OCI-LY7 (cell line): ENCODE results near the gene CTTNBP2. TPM values are rescaled to one million over a fixed set of nuclear protein-coding genes. Genes with fewer than 3 reads are reported as not detected.

ENCODE experiments used
- BruUV-seq: library from RNA; stranded (reverse); fragments of 400-500 nt; replicated peaks from 2 replicates; lab custom pipeline; 2021; lab: Mats Ljungman, UMichigan
- CTCF ChIA-PET: fragments of 300-600 bp; sonication (Branson Sonifier 250); formaldehyde crosslinking; loops from one replicate; lab custom pipeline; 2022; ENCODE audit warnings: antibody characterized with exemption; ENCODE audit not compliant: unreplicated experiment; lab: Charles Lee
- POLR2A ChIA-PET: fragments of 300-600 bp; sonication (Branson Sonifier 250); formaldehyde crosslinking; loops from one replicate; lab custom pipeline; 2022; ENCODE audit warnings: antibody characterized with exemption; lab: Charles Lee
- DNase-seq: peaks from one replicate; pipeline ENCODE4 v3.0.0-alpha.2; 2015; ENCODE audit warnings: low spot score
- H2AFZ ChIP-seq: fragments of 200-600 bp; sonication (generic), shearing (Covaris generic); 2 replicates; pipeline ENCODE4 v1.6.1; 2014; ENCODE audit warnings: mild to moderate bottlenecking, antibody characterized with exemption, low read length, moderate library complexity
- H3K27ac ChIP-seq: fragments of 200-600 bp; sonication (generic); 2 replicates; pipeline ENCODE4 v1.5.1; 2014; ENCODE audit warnings: mixed run types, low read depth, mild to moderate bottlenecking, moderate library complexity, low read length, inconsistent platforms; ENCODE audit not compliant: poor library complexity, severe bottlenecking
- H3K36me3 ChIP-seq: fragments of 200-600 bp; sonication (generic); 2 replicates; pipeline ENCODE4 v1.6.1; 2014; ENCODE audit warnings: mild to moderate bottlenecking, antibody characterized with exemption, low read length, moderate library complexity, mixed read lengths; ENCODE audit not compliant: insufficient read depth
- H3K4me1 ChIP-seq: fragments of 200-600 bp; sonication (generic); 2 replicates; pipeline ENCODE4 v1.5.1; 2014; ENCODE audit warnings: mild to moderate bottlenecking, low read length; ENCODE audit not compliant: insufficient read depth, poor library complexity, severe bottlenecking
- H3K4me2 ChIP-seq: fragments of 200-600 bp; sonication (generic); 2 replicates; pipeline ENCODE4 v1.6.1; 2014; ENCODE audit warnings: mild to moderate bottlenecking, low read length
- H3K4me3 ChIP-seq: fragments of 200-600 bp; sonication (generic); 2 replicates; pipeline ENCODE4 v1.5.1; 2014; ENCODE audit warnings: mild to moderate bottlenecking, low read depth, low read length; ENCODE audit not compliant: poor library complexity, severe bottlenecking
- H3K79me2 ChIP-seq: fragments of 200-600 bp; sonication (generic); 2 replicates; pipeline ENCODE4 v1.6.1; 2016; ENCODE audit warnings: low read depth, mild to moderate bottlenecking, low read length, moderate library complexity, mixed read lengths; ENCODE audit not compliant: insufficient read depth
- H3K9me2 ChIP-seq: fragments of 200-600 bp; sonication (generic); 2 replicates; pipeline ENCODE4 v1.6.1; 2016; ENCODE audit warnings: mild to moderate bottlenecking, low read length, mixed read lengths; ENCODE audit not compliant: insufficient read depth
- H3K9me3 ChIP-seq: fragments of 200-600 bp; sonication (generic); 2 replicates; pipeline ENCODE4 v1.6.1; 2014; ENCODE audit warnings: mild to moderate bottlenecking, mixed run types, low read length, mixed read lengths
- H4K20me1 ChIP-seq: fragments of 200-600 bp; sonication (generic); 2 replicates; pipeline ENCODE4 v1.6.1; 2014; ENCODE audit warnings: mild to moderate bottlenecking, antibody characterized with exemption, low read length, moderate library complexity, mixed read lengths; ENCODE audit not compliant: insufficient read depth
- EZH2phosphoT487 ChIP-seq: fragments of 200-600 bp; sonication (generic); IDR thresholded peaks from 2 replicates; pipeline ENCODE4 v1.6.1; 2018; ENCODE audit warnings: low read depth, borderline replicate concordance, mild to moderate bottlenecking, mixed run types, antibody characterized with exemption, low read length, moderate library complexity, mixed read lengths
- intact Hi-C: fragments of 100-400 bp; cut with micrococcal nuclease; formaldehyde crosslinking; loops from one replicate; pipeline ENCODE4 v1.10.0; 2022; ENCODE audit not compliant: unreplicated experiment
- total RNA-seq, 2 experiments: library from RNA; depleted of rRNA in 1 of 2; stranded (reverse); fragments of >200 nt in 1 of 2; shearing (Covaris generic) in 1 of 2; gene quantifications; 2 replicates each; pipeline ENCODE4 v1.2.3, GENCODE V29; 2014 to 2022
- TF ChIP-seq, protein P1 (sequence below): fragments of 200-600 bp; sonication (generic); conservative IDR thresholded peaks from 2 replicates; pipeline ENCODE4 v1.5.1; 2014; ENCODE audit warnings: mild to moderate bottlenecking, antibody characterized with exemption, low read length, moderate library complexity, mixed read lengths

Gene CTTNBP2
- total RNA-seq, 2 experiments from 2014 or later, result not detected

- H4K20me1 ChIP-seq, result no peaks in the 10 kb centered on the region
- BruUV-seq, result no TSS peak
- H2AFZ ChIP-seq, result no peak overlapping the region
- POLR2A ChIA-PET, result no interaction called here
- no peaks in the 10 kb centered on the region for H3K9me2 ChIP-seq
- no peak overlapping the region for H3K27ac ChIP-seq
- H3K79me2 ChIP-seq, result no peaks in the 10 kb centered on the region
- H3K4me2 ChIP-seq, result no peak overlapping the region
- no peak for TF ChIP-seq EZH2phosphoT487
- TF ChIP-seq, protein P1, sequence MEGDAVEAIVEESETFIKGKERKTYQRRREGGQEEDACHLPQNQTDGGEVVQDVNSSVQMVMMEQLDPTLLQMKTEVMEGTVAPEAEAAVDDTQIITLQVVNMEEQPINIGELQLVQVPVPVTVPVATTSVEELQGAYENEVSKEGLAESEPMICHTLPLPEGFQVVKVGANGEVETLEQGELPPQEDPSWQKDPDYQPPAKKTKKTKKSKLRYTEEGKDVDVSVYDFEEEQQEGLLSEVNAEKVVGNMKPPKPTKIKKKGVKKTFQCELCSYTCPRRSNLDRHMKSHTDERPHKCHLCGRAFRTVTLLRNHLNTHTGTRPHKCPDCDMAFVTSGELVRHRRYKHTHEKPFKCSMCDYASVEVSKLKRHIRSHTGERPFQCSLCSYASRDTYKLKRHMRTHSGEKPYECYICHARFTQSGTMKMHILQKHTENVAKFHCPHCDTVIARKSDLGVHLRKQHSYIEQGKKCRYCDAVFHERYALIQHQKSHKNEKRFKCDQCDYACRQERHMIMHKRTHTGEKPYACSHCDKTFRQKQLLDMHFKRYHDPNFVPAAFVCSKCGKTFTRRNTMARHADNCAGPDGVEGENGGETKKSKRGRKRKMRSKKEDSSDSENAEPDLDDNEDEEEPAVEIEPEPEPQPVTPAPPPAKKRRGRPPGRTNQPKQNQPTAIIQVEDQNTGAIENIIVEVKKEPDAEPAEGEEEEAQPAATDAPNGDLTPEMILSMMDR, result no peak
- H3K36me3 ChIP-seq, result no peaks in the 10 kb centered on the region
- CTCF ChIA-PET, result no interaction called here
- no peak overlapping the region for H3K4me3 ChIP-seq
- no peak for DNase-seq
- H3K4me1 ChIP-seq, result no peaks in the 10 kb centered on the region
- no peaks in the 10 kb centered on the region for H3K9me3 ChIP-seq
- intact Hi-C loops, result no loop called here
Measured at GRCh38 chr7:117690147-117690546, 183.1 kb downstream of the CTTNBP2 start.

DNA sequence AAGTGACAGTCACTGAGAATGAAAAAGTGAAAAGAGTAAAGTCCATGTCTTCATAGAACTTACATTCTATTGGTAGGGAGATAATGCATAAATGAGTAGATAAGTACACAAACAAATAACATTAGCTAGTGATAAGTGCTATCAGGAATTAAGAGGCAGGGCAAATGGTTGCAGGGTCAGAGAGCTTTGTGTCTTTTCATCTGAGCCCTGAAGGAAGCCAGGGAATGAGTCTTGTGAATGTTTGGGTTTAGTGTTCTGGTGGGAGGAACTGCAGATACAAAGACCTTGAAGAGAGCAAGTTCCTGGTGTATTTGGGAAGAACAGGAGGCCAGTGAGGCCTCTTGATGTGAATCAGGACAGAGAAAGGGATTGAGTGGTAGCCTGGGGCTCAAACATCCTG is 183.8 kb downstream of the CTTNBP2 start:
- Histone ChIP-seq H3K9me3 (no peaks in the 10 kb centered on the region), H3K9me2 (no peaks in the 10 kb centered on the region), H4K20me1 (no peaks in the 10 kb centered on the region), H2AFZ (no peak overlapping the region), H3K36me3 (no peaks in the 10 kb centered on the region), H3K4me3 (no peak overlapping the region), H3K79me2 (no peaks in the 10 kb centered on the region), H3K27ac (no peak overlapping the region), H3K4me1 (no peaks in the 10 kb centered on the region), H3K4me2 (no peak overlapping the region)
- ChIA-PET CTCF (no interaction called here), POLR2A (no interaction called here)
- intact Hi-C loops, result no loop called here
- DNase-seq, result no peak
- TF ChIP-seq, protein P1, result no peak
- no peak for TF ChIP-seq EZH2phosphoT487
- no TSS peak for BruUV-seq

GRCh38 chr7:117688126-117688525 is 185.1 kb downstream of the CTTNBP2 start:
- Histone ChIP-seq H3K79me2 (no peaks in the 10 kb centered on the region), H3K4me3 (no peak overlapping the region), H2AFZ (no peak overlapping the region), H4K20me1 (no peaks in the 10 kb centered on the region), H3K9me2 (no peaks in the 10 kb centered on the region), H3K36me3 (no peaks in the 10 kb centered on the region), H3K27ac (no peak overlapping the region), H3K4me1 (no peaks in the 10 kb centered on the region), H3K4me2 (no peak overlapping the region), H3K9me3 (no peaks in the 10 kb centered on the region)
- TF ChIP-seq EZH2phosphoT487, result no peak
- TF ChIP-seq, protein P1, result no peak
- intact Hi-C loops, result no loop called here
- no TSS peak for BruUV-seq
- no peak for DNase-seq
- ChIA-PET CTCF (no interaction called here), POLR2A (no interaction called here)
